SJCRH30 (cell line): ENCODE measurements around the gene LYSMD4. TPM values are rescaled to one million over a fixed set of nuclear protein-coding genes. Genes with fewer than 3 reads are reported as not detected.
"Not testable (repeated sequence)": the region's sequence is repeated elsewhere in the genome, so short reads cannot be mapped to it uniquely, and the experiment has no call there.

ENCODE experiments used
- DNase-seq, 2 experiments: peaks; one replicate each; pipeline ENCODE4 v3.0.0-alpha.2; 2015 to 2020
- H3K27ac ChIP-seq: fragments of 250-450 bp; sonication (Bioruptor Pico); 2 replicates; pipeline ENCODE4 v1.5.1; 2020; ENCODE audit warnings: mild to moderate bottlenecking, moderate library complexity
- H3K27me3 ChIP-seq: fragments of 250-450 bp; sonication (Bioruptor Pico); 2 replicates; pipeline ENCODE4 v1.5.1; 2020; ENCODE audit warnings: mild to moderate bottlenecking, moderate library complexity
- H3K36me3 ChIP-seq: fragments of 250-450 bp; sonication (Bioruptor Pico); 2 replicates; pipeline ENCODE4 v1.5.1; 2020; ENCODE audit warnings: mild to moderate bottlenecking, moderate library complexity
- H3K4me1 ChIP-seq: fragments of 250-450 bp; sonication (Bioruptor Pico); 2 replicates; pipeline ENCODE4 v1.5.1; 2020; ENCODE audit warnings: mild to moderate bottlenecking, moderate library complexity
- H3K4me3 ChIP-seq: fragments of 250-450 bp; sonication (Bioruptor Pico); 2 replicates; pipeline ENCODE4 v1.5.1; 2020; ENCODE audit warnings: mild to moderate bottlenecking, moderate library complexity
- H3K9me3 ChIP-seq: fragments of 250-450 bp; sonication (Bioruptor Pico); replicated peaks from 2 replicates; pipeline ENCODE4 v1.5.1; 2020; ENCODE audit warnings: mild to moderate bottlenecking, moderate library complexity
- total RNA-seq: library from RNA; depleted of rRNA; stranded (reverse); fragments of >200 nt; shearing (Covaris generic); gene quantifications from 2 replicates; pipeline ENCODE4 v1.2.3, GENCODE V29; 2014; rRNA removed

LYSMD4 gene
- 7.5 and 7.7 TPM in 2 replicates for total RNA-seq

DNA sequence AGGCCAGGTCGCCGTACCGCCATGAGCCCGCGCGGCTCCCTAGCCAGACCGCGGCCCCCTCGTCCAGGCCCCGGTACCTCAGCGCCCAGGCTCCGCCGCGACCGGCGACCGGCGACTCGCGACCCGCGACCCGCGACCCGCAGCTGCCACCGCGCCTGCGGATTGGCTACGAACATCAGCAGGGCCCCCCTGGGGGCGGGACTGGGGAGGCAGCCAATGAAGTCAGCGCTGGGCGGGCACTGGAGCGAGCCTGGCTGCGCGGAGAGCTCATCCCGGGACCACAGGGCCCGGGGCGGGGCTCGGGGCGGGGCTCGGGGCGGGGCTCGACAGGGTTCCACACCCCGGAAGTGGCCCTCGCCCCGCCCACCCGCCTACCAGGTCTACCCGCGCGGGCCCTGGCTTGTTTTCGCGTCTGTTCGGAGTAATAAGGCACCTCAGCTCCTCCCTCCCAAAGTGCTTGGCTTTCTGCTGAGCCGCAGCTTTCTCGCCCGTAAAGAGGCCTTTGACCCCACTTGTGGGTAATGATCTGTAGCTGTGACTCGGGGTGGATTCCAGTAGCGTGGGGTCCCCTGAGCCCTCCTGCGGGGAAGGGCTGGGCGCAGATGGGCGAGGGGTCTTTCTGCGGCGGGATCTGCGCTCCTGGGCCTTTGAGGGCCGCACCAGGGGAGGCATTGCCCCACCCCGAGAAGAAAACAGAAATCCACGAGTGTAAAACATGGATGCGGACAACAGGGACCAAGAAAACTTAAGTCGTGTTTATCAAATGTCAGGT is at the start of gene LYSMD4:
Gene LYSMD4 (minus strand): TSS at position 170 of the 772 bp plus-strand sequence. CDS start 1,438 bp downstream, outside the sequence.
- Histone ChIP-seq H3K4me3 (peak within 1 kb of the TSS; percentile 95), H3K27me3 (no peaks in the 10 kb centered on the region), H3K36me3 (no peaks in the 10 kb centered on the region), H3K4me1 (peaks cover 6% of the 10 kb centered on the region; the same call in 1 of the 2 replicates), H3K9me3 (no peaks in the 10 kb centered on the region), H3K27ac (peak within 1 kb of the TSS; percentile 67)
- DNase-seq = peak; percentile 96 to 97

DNA sequence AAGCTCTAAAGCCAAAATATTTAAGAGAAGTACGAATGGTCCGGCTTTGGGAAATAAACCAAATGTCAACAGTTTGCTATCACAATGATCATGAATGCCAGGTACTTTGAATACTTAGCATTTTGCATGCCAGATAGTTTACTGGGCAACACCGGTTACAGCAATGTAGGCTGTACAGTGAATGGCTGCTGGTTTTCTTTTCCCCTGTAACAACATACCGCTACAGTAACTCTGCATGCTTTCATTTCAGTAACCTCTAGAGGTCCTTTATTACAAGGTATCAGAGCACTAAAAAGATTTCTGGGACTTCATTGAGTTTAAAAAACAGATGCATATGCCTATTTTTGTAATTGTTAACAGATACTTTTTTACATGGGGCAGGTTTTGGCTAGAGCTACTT is 48.8 kb upstream of the LYSMD4 start:
- not testable (repeated sequence) for H3K4me1 ChIP-seq, H3K27me3 ChIP-seq, H3K36me3 ChIP-seq, H3K9me3 ChIP-seq, DNase-seq, H3K27ac ChIP-seq, H3K4me3 ChIP-seq

DNA sequence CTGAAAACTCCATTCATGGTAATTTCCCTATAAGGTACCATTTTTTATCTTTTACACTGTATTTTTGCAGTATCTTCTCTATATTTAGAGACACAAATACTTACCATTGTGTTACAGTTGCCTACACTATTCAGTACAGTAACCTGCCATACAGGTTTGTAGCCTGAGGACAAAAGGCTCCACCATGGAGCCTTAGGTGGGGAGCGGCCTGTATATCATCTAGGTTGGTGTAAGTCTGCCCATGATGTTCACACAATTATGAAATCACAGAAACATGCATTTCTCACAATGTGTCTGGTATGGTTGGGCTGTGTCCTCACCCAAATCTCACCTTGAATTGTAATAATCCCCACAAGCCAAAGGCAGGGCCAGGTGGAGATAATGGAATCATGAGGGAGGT is 43.9 kb upstream of the LYSMD4 start:
- no peaks in the 10 kb centered on the region for H3K9me3 ChIP-seq
- H3K36me3 ChIP-seq = no peaks in the 10 kb centered on the region
- H3K4me1 ChIP-seq = no peaks in the 10 kb centered on the region
- no peak for DNase-seq
- no peak overlapping the region for H3K27ac ChIP-seq
- no peaks in the 10 kb centered on the region for H3K27me3 ChIP-seq
- no peak overlapping the region for H3K4me3 ChIP-seq

DNA sequence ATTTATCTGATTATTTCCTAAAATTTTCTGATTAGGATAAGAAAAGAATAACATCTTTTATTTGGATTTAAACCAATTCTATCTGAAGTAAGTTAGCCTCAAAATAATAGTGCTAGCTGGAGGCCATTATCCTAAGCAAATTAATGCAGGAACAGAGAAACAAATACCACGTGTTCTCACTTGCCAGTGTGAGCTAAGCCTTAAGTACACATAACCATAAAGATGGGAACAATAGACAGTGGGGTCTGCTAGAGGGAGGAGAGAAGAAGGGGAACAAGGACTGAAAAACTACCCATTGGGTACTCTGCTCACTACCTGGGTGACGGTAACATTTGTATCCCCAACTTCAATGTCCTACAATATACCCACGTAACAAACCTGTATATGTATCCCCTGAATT is 31.3 kb upstream of the LYSMD4 start:
- H3K27ac ChIP-seq = no peak overlapping the region
- no peaks in the 10 kb centered on the region for H3K27me3 ChIP-seq
- H3K4me3 ChIP-seq = no peak overlapping the region
- H3K36me3 ChIP-seq = no peaks in the 10 kb centered on the region
- no peaks in the 10 kb centered on the region for H3K9me3 ChIP-seq
- DNase-seq = no peak
- H3K4me1 ChIP-seq = no peaks in the 10 kb centered on the region

DNA sequence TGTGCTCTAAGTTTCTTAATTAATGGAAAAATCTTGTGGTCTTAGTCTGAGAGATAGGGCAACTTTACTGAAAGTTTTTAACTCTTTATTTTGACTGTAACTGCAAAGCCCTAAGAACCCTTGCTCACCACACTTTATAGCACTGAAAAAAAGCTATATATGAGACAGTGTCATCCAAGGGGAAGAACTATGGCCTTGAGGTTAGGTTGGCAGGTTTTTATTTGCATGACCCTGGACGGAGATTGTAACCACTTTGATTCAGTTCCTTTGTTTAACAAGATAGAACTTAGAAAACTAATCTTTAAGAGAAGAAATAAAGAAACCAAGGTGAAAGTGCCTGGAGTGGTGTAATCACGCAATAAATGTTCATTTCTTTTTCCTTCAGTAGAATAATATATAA is 30.6 kb upstream of the LYSMD4 start:
- Histone ChIP-seq H3K9me3 (no peaks in the 10 kb centered on the region), H3K27me3 (no peaks in the 10 kb centered on the region), H3K36me3 (no peaks in the 10 kb centered on the region), H3K27ac (no peak overlapping the region), H3K4me1 (no peaks in the 10 kb centered on the region), H3K4me3 (no peak overlapping the region)
- no peak for DNase-seq

DNA sequence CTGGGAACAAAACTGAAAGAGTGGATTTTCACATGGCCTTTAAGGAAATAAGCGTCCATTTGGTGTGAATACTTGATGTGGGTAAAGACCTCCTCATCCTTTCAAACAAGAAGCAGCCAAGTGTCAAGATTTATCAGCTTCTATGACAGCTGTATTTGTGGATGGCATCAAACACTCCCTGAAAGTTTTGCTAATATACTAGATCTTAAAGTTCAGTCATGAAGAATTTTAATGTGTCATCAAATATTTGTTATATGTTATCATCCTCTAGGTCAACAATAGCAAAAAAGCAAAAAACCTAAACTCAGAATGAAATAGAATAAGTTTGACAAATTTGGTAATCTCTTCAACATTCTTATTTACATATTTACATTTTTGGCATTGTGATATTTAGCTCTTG is 29.1 kb upstream of the LYSMD4 start:
- Histone ChIP-seq H3K9me3 (no peaks in the 10 kb centered on the region), H3K27me3 (no peaks in the 10 kb centered on the region), H3K36me3 (no peaks in the 10 kb centered on the region), H3K4me1 (no peaks in the 10 kb centered on the region), H3K27ac (no peak overlapping the region), H3K4me3 (no peak overlapping the region)
- DNase-seq = no peak

DNA sequence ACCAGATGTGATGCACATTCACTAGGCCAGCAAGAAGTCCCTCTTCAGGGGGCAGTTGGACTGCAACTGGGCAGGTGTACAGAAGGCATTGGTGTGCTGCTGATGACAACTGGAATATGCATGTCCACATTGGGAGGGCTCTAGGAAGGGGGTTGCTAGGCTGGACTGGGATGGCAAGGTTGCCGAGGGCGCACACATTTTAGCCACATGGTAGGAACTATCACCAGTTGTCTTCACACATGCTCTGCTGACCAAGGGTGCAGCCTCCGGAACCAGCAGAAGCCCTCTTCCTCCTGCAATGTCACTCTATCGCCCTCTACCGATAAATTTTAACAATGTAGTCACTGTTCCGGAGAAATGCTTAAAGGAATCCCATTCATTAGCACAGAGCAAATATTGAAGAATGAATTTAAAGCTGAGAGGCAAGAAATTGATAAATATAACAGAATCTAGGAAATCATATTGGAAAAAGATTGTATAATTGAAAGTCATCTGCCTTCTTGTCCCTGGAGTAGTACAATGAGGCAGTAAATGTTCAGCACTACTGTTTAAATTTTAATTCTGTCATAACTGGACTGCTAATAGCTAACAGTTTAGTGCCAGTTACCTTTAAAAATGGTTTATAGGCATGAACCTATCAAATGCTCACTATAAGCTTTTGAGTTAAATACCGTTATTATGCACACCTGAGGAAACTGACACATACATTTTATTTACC is 22.6 kb upstream of the LYSMD4 start:
- H3K9me3 ChIP-seq = no peaks in the 10 kb centered on the region
- peak; percentile 57 to 81 for DNase-seq
- H3K4me1 ChIP-seq = peaks cover 5% of the 10 kb centered on the region; the same call in 1 of the 2 replicates
- H3K27me3 ChIP-seq = no peaks in the 10 kb centered on the region
- no peaks in the 10 kb centered on the region for H3K36me3 ChIP-seq
- H3K27ac ChIP-seq = no peak overlapping the region
- no peak overlapping the region for H3K4me3 ChIP-seq

DNA sequence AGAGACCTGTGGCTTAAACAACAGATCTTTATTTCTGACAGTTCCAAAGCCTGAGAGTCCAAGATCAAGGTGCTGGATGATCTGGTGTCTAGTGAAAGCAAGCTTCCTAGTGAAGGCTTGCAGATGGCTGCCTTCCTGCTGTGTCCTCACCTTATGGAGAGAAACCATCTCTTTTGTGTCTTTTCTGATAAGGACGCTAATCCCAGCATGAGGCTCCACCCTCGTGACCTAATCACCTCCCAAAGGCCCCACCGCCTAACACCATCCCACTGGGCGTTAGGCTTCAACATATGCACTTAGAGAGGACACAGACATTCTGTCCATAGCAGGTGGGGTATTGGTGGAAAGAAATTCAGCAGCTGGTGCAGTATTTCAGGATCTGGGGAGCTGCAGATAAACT is 19.8 kb upstream of the LYSMD4 start:
- peaks cover 5% of the 10 kb centered on the region; the same call in 1 of the 2 replicates for H3K4me1 ChIP-seq
- H3K36me3 ChIP-seq = no peaks in the 10 kb centered on the region
- no peak overlapping the region for H3K4me3 ChIP-seq
- no peaks in the 10 kb centered on the region for H3K27me3 ChIP-seq
- H3K9me3 ChIP-seq = no peaks in the 10 kb centered on the region
- DNase-seq = no peak
- H3K27ac ChIP-seq = no peak overlapping the region

DNA sequence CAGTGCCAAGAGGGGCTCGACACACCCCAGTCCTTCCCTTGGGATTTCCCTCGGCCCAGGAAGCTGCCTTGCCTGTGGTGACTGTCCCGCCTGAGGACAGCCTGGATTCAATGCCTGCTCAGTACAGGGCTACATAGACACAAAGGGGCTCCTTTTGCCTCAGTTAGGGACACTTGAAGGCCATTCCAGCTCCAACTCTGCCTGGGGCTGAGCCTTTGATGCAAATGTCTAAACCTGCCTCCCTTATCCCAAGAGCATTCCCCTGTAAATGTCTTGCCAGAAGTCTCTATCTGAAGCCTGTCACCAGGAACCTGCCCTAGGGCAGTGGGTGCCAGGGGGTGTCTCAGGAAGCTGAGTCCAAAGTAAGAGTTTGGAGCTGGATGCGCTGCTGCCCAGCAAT is 19.3 kb upstream of the LYSMD4 start:
- Histone ChIP-seq H3K4me1 (peaks cover 5% of the 10 kb centered on the region; the same call in 1 of the 2 replicates), H3K9me3 (no peaks in the 10 kb centered on the region), H3K36me3 (no peaks in the 10 kb centered on the region), H3K27ac (no peak overlapping the region), H3K4me3 (no peak overlapping the region), H3K27me3 (no peaks in the 10 kb centered on the region)
- DNase-seq = no peak

DNA sequence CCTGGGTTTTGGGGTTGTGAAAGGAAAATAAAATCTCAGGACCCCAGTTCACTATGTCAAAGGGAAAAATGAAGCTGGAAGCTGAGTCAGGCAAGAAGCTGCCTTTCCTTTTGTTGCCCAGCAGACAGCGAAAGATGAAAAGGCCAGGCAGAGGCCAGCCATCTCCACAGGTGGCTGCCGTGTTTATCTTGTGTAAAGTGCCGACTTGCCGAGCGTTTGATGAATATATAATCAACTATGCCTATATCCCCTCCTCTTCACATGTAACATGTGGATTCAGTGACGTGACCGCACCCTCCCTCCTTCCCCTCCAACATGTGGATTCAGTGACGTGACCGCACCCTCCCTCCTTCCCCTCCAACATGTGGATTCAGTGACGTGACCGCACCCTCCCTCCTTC is 17.1 kb upstream of the LYSMD4 start:
- H3K4me3 ChIP-seq, DNase-seq, H3K4me1 ChIP-seq, H3K27me3 ChIP-seq, H3K27ac ChIP-seq, H3K36me3 ChIP-seq, H3K9me3 ChIP-seq: not testable (repeated sequence)

DNA sequence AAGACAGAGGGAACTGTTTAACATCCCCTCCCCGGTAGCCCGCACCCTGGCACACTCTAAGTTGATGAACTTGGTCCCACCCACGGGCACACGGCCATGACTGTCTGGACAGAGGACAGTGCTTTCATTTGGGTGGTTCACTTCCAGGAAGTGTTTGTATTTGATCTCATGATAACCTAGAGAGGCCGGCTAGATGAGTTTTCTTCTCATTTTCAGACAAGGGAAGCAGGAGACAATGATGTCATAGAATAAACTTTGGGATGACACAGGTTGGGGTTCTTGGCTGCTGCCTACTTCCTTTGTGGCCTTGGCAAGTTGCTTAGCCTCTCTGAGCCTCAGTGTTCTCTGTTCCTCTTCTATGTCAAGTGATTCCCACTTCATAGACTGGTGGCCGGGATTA is 16.1 kb upstream of the LYSMD4 start:
- H3K4me1 ChIP-seq = peaks cover 5% of the 10 kb centered on the region; the same call in 1 of the 2 replicates
- H3K9me3 ChIP-seq = no peaks in the 10 kb centered on the region
- H3K27me3 ChIP-seq = no peaks in the 10 kb centered on the region
- DNase-seq = no peak
- H3K27ac ChIP-seq = no peak overlapping the region
- H3K36me3 ChIP-seq = no peaks in the 10 kb centered on the region
- no peak overlapping the region for H3K4me3 ChIP-seq

DNA sequence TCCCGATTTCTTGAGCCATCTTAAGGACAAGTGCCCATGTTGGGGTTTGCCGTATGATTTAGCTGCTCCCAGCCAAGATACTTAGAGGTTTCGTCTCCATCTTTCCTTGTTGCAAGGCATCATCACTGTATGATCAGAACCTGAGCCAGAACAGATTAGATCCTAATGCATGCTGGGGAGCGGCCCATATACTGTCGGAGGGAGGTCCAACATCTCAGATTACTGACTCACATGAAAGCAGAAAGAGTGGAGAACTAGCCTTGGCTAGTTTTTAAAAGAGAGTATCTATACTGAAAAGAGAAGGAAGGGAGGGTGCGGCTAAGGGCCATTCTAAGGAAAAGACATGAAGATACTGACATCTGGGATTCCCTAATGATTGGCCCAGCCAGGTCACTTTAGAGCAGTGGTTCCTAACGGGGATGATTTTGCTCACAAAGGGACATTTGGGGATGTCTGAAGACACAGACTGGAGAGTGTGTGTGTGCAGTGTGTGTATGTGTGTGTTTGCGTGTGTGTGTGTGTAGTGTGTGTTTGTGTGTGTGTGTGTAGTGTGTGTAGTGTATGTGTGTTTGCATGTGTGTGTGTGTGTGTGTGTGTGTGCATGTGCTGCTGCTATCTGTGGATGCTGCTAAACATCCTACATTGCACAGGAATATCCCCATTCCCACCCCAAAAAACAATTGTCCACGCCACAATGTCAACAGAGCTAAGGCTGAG is 12.3 kb upstream of the LYSMD4 start:
- no peaks in the 10 kb centered on the region for H3K36me3 ChIP-seq
- no peaks in the 10 kb centered on the region for H3K4me1 ChIP-seq
- H3K9me3 ChIP-seq = no peaks in the 10 kb centered on the region
- no peak for DNase-seq
- no peak overlapping the region for H3K27ac ChIP-seq
- no peak overlapping the region for H3K4me3 ChIP-seq
- H3K27me3 ChIP-seq = no peaks in the 10 kb centered on the region

DNA sequence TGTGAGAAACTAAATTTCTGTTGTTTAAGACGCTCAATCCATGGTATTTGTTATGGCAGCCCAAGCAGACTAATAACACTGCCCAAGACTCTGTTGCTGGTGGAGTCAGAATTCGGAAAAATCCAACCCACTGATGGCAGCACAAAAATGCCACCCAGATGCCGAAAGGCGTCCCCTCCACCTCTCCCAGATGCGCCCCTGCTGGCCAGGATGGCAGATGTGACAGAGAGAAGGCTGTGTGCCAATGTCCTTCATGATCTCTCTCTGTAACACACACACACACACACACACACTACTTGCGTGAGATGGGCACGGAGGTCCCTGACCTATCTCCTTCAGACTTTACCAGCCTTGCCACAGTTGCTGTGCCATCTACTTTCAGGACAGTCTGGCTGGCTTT is 10.9 kb upstream of the LYSMD4 start:
- Histone ChIP-seq H3K9me3 (no peaks in the 10 kb centered on the region), H3K4me1 (no peaks in the 10 kb centered on the region), H3K36me3 (no peaks in the 10 kb centered on the region), H3K4me3 (no peak overlapping the region), H3K27me3 (no peaks in the 10 kb centered on the region), H3K27ac (no peak overlapping the region)
- DNase-seq = no peak

DNA sequence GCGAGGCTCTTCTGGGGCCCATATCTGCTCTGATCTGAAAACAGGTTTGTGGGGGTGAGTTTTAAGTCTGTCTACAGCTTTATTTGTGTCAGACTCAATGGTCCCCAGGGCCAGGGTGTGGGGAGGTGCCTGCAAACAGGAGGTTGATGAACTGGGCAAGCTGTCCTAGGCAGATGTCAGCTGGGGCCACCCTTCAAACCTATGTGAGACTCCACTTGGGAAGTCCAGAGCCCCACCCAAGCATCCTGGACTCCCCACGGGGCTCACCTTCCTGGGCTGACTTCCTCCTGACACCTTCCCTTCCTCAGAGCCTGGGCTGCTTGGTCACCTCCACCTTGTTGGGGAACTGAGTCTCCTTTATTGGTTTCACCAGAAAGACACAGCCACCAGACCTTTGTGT is 8.6 kb upstream of the LYSMD4 start:
- no peaks in the 10 kb centered on the region for H3K4me1 ChIP-seq
- no peaks in the 10 kb centered on the region for H3K36me3 ChIP-seq
- no peak overlapping the region for H3K27ac ChIP-seq
- DNase-seq = no peak
- no peak overlapping the region for H3K4me3 ChIP-seq
- no peaks in the 10 kb centered on the region for H3K27me3 ChIP-seq
- H3K9me3 ChIP-seq = no peaks in the 10 kb centered on the region
